Rectal smooth muscle tissue (tissue), 1 donor: ENCODE measurements around the gene OPN1LW.

ENCODE experiments used
- H3K27ac ChIP-seq: one replicate; pipeline ENCODE4 v1.7.0; 2013; ENCODE audit warnings: low read depth, low read length, inconsistent platforms
- H3K27me3 ChIP-seq: one replicate; pipeline ENCODE4 v1.7.0; 2013; ENCODE audit warnings: low read length; ENCODE audit not compliant: control insufficient read depth, insufficient read depth
- H3K36me3 ChIP-seq: one replicate; pipeline ENCODE4 v1.7.0; 2013; ENCODE audit warnings: low read length; ENCODE audit not compliant: control insufficient read depth, insufficient read depth
- H3K4me1 ChIP-seq: one replicate; pipeline ENCODE4 v1.7.0; 2013; ENCODE audit warnings: low read length; ENCODE audit not compliant: control insufficient read depth, insufficient read depth
- H3K4me3 ChIP-seq: one replicate; pipeline ENCODE4 v1.7.0; 2013; ENCODE audit warnings: low read length
- H3K9ac ChIP-seq: one replicate; pipeline ENCODE4 v1.7.0; 2013; ENCODE audit warnings: low read length

The OPN1LW gene

GRCh38 chrX:154117566-154117965 is 26.5 kb upstream of the OPN1LW start:
- Histone ChIP-seq H3K4me1 (no peaks in the 10 kb centered on the region), H3K4me3 (no peak overlapping the region), H3K9ac (no peak overlapping the region), H3K27ac (no peak overlapping the region), H3K27me3 (peaks cover 4% of the 10 kb centered on the region), H3K36me3 (no peaks in the 10 kb centered on the region)

DNA sequence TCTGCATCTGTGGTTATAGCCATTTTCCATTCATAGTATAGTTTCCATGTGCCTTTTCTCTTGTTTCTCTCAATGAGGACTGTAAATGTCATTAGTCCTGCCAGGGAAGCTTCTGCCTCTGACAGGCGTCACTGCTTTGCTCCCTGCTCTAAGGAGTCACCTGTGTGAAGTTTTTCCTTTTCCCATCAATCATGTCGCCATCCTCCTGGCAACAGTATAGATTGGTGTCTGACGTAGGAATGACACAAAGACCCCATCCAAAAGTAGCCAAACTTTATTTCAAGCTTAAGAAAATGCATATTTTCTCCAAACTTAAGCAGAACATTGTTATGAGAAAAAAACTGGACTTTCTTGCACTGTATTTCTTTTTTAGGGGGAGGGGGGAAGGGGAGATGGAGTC is 23.5 kb upstream of the OPN1LW start:
- H3K36me3 ChIP-seq: no peaks in the 10 kb centered on the region
- no peak overlapping the region for H3K9ac ChIP-seq
- no peak overlapping the region for H3K27ac ChIP-seq
- no peak overlapping the region for H3K4me3 ChIP-seq
- no peaks in the 10 kb centered on the region for H3K4me1 ChIP-seq
- H3K27me3 ChIP-seq: peaks cover 4% of the 10 kb centered on the region

- H3K9ac ChIP-seq: no peak overlapping the region
- no peaks in the 10 kb centered on the region for H3K36me3 ChIP-seq
- no peak overlapping the region for H3K4me3 ChIP-seq
- H3K27ac ChIP-seq: no peak overlapping the region
- peaks cover 4% of the 10 kb centered on the region for H3K27me3 ChIP-seq
- H3K4me1 ChIP-seq: no peaks in the 10 kb centered on the region
Observed at GRCh38 chrX:154121207-154121606, 22.8 kb upstream of the OPN1LW start.

- Histone ChIP-seq H3K36me3 (no peaks in the 10 kb centered on the region), H3K4me3 (no peak overlapping the region), H3K27ac (no peak overlapping the region), H3K9ac (no peak overlapping the region), H3K27me3 (no peaks in the 10 kb centered on the region), H3K4me1 (no peaks in the 10 kb centered on the region)
Observed at GRCh38 chrX:154121961-154122360, 22.1 kb upstream of the OPN1LW start.

- Histone ChIP-seq H3K36me3 (no peaks in the 10 kb centered on the region), H3K4me3 (no peak overlapping the region), H3K27me3 (no peaks in the 10 kb centered on the region), H3K4me1 (no peaks in the 10 kb centered on the region), H3K9ac (no peak overlapping the region), H3K27ac (no peak overlapping the region)
Observed at GRCh38 chrX:154123241-154124219, 20.5 kb upstream of the OPN1LW start.

DNA sequence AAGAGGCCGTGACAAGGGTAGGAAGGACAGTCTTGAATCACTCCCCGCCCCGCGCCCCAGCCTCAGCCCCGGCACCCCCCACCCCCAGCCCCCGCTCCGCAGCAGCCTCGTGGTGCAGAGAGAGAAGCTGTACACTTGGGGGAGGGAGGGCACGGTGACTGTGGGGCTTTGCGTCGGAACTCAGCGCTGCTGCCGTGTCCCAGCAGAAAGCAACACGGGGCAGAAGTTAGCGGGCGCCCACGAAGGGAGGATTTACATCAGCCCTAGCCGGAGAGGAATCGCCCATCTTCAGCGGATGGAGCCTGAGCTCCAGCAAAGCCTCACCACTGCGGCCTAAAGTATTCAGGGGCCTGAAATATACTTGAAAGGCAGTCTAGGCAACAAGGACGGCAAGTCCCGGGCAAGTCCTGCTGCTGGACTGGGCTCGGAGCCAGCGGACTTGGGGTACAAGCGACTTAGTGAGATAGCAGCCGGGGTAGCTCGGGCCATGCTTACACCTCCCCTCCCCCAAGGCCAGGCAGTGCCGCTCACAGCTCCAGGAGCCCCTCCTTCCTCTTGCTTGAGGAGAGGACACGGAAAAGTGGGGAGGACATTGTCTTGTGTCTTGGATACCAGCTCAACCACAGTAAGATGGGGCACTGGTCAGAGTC is 18.5 kb upstream of the OPN1LW start:
- H3K9ac ChIP-seq: no peak overlapping the region
- no peak overlapping the region for H3K27ac ChIP-seq
- H3K4me1 ChIP-seq: no peaks in the 10 kb centered on the region
- no peaks in the 10 kb centered on the region for H3K27me3 ChIP-seq
- no peaks in the 10 kb centered on the region for H3K36me3 ChIP-seq
- no peak overlapping the region for H3K4me3 ChIP-seq

GRCh38 chrX:154126101-154126500 is 17.9 kb upstream of the OPN1LW start:
- no peak overlapping the region for H3K27ac ChIP-seq
- no peaks in the 10 kb centered on the region for H3K27me3 ChIP-seq
- no peak overlapping the region for H3K9ac ChIP-seq
- H3K4me1 ChIP-seq: no peaks in the 10 kb centered on the region
- no peaks in the 10 kb centered on the region for H3K36me3 ChIP-seq
- H3K4me3 ChIP-seq: no peak overlapping the region

- Histone ChIP-seq H3K27me3 (peaks cover 6% of the 10 kb centered on the region), H3K36me3 (no peaks in the 10 kb centered on the region)
Observed at GRCh38 chrX:154131955-154132354, 12.1 kb upstream of the OPN1LW start.

GRCh38 chrX:154132366-154132765 is 11.7 kb upstream of the OPN1LW start:
- Histone ChIP-seq H3K4me1 (no peaks in the 10 kb centered on the region), H3K27ac (no peak overlapping the region)

More at GRCh38 chrX:154131955-154132354, 12.1 kb upstream of the OPN1LW start:
- Histone ChIP-seq H3K4me1 (no peaks in the 10 kb centered on the region), H3K27ac (no peak overlapping the region), H3K4me3 (no peak overlapping the region), H3K9ac (no peak overlapping the region)

DNA sequence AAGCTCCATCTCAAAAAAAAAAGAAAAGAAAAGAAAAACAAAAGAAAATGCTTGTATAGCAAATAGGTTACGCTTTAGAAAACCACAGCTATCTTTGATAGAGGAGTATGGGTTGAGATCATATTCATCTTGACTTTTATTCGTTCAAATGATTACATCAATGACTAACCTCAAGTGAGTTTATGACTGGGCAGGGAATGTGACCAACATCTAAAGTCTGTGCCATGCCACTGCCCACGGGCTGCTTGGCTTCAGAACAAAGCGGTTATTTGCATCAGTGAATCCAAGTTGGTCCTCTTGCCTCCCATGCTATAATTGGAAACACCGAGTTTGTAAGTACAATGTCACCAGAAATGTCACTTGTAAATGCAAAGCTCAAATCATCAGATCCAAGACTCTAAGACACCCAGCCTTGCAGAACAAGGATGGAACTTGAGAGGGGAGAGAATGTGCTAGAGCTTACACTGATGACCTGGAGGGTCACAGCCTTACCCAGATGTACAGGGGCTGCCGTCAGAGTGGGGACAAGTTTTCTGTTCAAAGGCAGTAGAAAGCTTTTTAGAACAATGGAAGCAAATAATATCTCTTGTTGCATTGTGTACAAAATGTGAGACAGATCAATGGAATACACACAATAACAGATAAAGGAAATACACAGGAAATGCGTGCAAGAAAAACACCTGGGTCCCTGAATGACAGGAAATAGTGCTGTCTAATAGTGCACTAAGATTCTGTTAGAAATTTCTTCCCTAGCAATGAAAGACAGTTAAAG is 8.4 kb upstream of the OPN1LW start:
- no peak overlapping the region for H3K9ac ChIP-seq
- no peak overlapping the region for H3K4me3 ChIP-seq
- no peaks in the 10 kb centered on the region for H3K36me3 ChIP-seq
- peaks cover 6% of the 10 kb centered on the region for H3K27me3 ChIP-seq
- H3K4me1 ChIP-seq: no peaks in the 10 kb centered on the region
- H3K27ac ChIP-seq: no peak overlapping the region

More at GRCh38 chrX:154132366-154132765, 11.7 kb upstream of the OPN1LW start:
- Histone ChIP-seq H3K4me3 (no peak overlapping the region), H3K36me3 (no peaks in the 10 kb centered on the region), H3K27me3 (peaks cover 6% of the 10 kb centered on the region), H3K9ac (no peak overlapping the region)

GRCh38 chrX:154136627-154137161 is 7.3 kb upstream of the OPN1LW start:
- no peaks in the 10 kb centered on the region for H3K36me3 ChIP-seq
- H3K9ac ChIP-seq: no peak overlapping the region
- H3K4me1 ChIP-seq: no peaks in the 10 kb centered on the region
- no peak overlapping the region for H3K27ac ChIP-seq
- peaks cover 6% of the 10 kb centered on the region for H3K27me3 ChIP-seq
- peak overlapping the region; percentile 50 for H3K4me3 ChIP-seq

DNA sequence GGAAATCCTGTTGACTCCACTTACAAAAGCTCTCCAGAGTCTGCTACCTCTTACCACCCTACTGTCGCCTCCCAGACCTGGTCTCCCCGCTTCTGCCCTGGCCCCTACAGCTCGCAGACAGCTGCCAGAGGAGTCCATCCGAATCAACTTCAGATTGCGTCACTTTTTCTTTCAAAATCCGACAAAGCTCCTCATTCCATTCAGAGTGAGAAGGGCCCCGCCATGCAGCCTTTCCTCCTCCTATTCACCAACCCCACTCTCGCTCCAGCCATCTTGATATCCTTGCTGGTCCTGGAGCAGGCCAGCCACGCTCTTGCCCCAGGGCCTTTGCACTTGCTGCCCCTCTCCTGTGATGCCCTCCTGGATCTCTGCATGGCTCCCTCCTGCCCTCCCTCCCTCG is 5.2 kb upstream of the OPN1LW start:
- no peak overlapping the region for H3K27ac ChIP-seq
- H3K36me3 ChIP-seq: no peaks in the 10 kb centered on the region
- no peak overlapping the region for H3K9ac ChIP-seq
- no peaks in the 10 kb centered on the region for H3K4me1 ChIP-seq
- H3K4me3 ChIP-seq: no peak overlapping the region
- H3K27me3 ChIP-seq: peaks cover 6% of the 10 kb centered on the region
